Suprapubic skin (tissue), 4 donors: Measurements from ENCODE around the gene FXYD7. TPM values are rescaled to one million over a fixed set of nuclear protein-coding genes. Genes with fewer than 3 reads are reported as not detected.

Experiments used
- DNase-seq, 2 donors: peaks; one replicate each; pipeline ENCODE4 v3.0.0-alpha.2; 2019; ENCODE audit warnings: low spot score in 2 of 2
- H3K27ac ChIP-seq: fragments of 200-600 bp; sonication (generic); one replicate; pipeline ENCODE4 v1.5.1; 2019
- H3K27me3 ChIP-seq: fragments of 200-600 bp; sonication (generic); one replicate; pipeline ENCODE4 v1.5.1; 2019
- H3K36me3 ChIP-seq: fragments of 200-600 bp; sonication (generic); one replicate; pipeline ENCODE4 v1.5.1; 2019
- H3K4me1 ChIP-seq: fragments of 200-600 bp; sonication (generic); one replicate; pipeline ENCODE4 v1.5.1; 2019
- H3K4me3 ChIP-seq: fragments of 200-600 bp; sonication (generic); one replicate; pipeline ENCODE4 v1.5.1; 2019; ENCODE audit warnings: mild to moderate bottlenecking
- H3K9me3 ChIP-seq: fragments of 200-600 bp; sonication (generic); one replicate; pipeline ENCODE4 v1.5.1; 2019
- EP300 ChIP-seq: sonication (generic); formaldehyde crosslinking; IDR thresholded peaks from one replicate; pipeline ENCODE4 v1.6.1; 2017; ENCODE audit warnings: antibody characterized with exemption
- POLR2A ChIP-seq, 2 donors: fragments of 450-650 bp; IDR thresholded peaks; one replicate each; pipeline ENCODE4 v1.6.1; 2017; ENCODE audit warnings: antibody characterized with exemption in 2 of 2, mild to moderate bottlenecking in 2 of 2, moderate library complexity in 2 of 2
- POLR2AphosphoS5 ChIP-seq, 3 donors: sonication (generic); formaldehyde crosslinking; IDR thresholded peaks; one replicate each; pipeline ENCODE4 v1.6.1; 2017; ENCODE audit warnings: antibody characterized with exemption in 3 of 3
- WGBS: methylation state at CpG from one replicate; pipeline ENCODE4 v1.1.5; 2018; 5-methylcytosine and 5-hydroxymethylcytosine counted together
- total RNA-seq, 4 donors: library from RNA; depleted of rRNA; stranded (reverse); fragments of >200 nt; gene quantifications; one replicate each; pipeline ENCODE4 v1.1.0, GENCODE V29; 2016
- TF ChIP-seq, protein P1 (sequence below), 2 donors: fragments of 200-600 bp in 1 of 2; fragments of 450-650 bp in 1 of 2; sonication (generic) in 1 of 2; IDR thresholded peaks; one replicate each; pipeline ENCODE4 v1.5.1; 2016 to 2019; ENCODE audit warnings: antibody characterized with exemption in 2 of 2, mild to moderate bottlenecking in 1 of 2, moderate library complexity in 1 of 2

The FXYD7 gene
- total RNA-seq, 4 donors from 2014 or later: 2.2 TPM; not detected in 3

- TF ChIP-seq EP300 (no peak), POLR2A (IDR thresholded peaks at IDR 0.05) (no peak)
- TF ChIP-seq, protein P1, sequence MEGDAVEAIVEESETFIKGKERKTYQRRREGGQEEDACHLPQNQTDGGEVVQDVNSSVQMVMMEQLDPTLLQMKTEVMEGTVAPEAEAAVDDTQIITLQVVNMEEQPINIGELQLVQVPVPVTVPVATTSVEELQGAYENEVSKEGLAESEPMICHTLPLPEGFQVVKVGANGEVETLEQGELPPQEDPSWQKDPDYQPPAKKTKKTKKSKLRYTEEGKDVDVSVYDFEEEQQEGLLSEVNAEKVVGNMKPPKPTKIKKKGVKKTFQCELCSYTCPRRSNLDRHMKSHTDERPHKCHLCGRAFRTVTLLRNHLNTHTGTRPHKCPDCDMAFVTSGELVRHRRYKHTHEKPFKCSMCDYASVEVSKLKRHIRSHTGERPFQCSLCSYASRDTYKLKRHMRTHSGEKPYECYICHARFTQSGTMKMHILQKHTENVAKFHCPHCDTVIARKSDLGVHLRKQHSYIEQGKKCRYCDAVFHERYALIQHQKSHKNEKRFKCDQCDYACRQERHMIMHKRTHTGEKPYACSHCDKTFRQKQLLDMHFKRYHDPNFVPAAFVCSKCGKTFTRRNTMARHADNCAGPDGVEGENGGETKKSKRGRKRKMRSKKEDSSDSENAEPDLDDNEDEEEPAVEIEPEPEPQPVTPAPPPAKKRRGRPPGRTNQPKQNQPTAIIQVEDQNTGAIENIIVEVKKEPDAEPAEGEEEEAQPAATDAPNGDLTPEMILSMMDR (IDR thresholded peaks at IDR 0.05): no peak
- DNase-seq: no peak
- peak overlapping the region; percentile 57 for H3K4me3 ChIP-seq
- no peaks in the 10 kb centered on the region for H3K9me3 ChIP-seq
- peak overlapping the region; percentile 88 for H3K27ac ChIP-seq
- peaks cover 7% of the 10 kb centered on the region for H3K36me3 ChIP-seq
- H3K4me1 ChIP-seq: peaks cover 74% of the 10 kb centered on the region
- 54% methylated on average over 6 of the region's 13 CpGs for WGBS
- H3K27me3 ChIP-seq: no peaks in the 10 kb centered on the region
Measured at GRCh38 chr19:35118268-35119020, 24.6 kb upstream of the FXYD7 start.

DNA sequence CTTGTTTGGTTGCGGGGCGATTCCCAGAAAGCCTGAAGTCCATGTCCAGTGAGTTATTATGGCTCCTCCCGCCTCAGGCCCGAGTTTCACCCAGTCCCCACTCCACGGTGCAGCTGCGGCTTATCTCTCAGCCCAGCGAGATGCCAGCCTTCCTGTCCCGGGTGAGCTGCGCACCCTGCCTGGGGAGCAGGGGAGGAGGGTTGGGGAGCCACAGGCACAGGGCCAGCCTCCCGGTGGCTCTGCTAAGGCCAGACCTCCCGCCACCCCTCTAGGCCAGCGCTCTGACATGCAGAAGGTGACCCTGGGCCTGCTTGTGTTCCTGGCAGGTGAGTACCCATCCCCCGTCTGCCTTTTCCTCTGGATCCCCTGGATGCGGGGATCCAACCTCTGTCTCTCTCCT is 24.0 kb upstream of the FXYD7 start:
- peaks cover 7% of the 10 kb centered on the region for H3K36me3 ChIP-seq
- WGBS: 50% methylated on average over 7 of the region's 14 CpGs
- H3K9me3 ChIP-seq: no peaks in the 10 kb centered on the region
- H3K27me3 ChIP-seq: no peaks in the 10 kb centered on the region
- peak overlapping the region; percentile 49 for H3K27ac ChIP-seq
- peaks cover 74% of the 10 kb centered on the region for H3K4me1 ChIP-seq
- DNase-seq: no peak
- TF ChIP-seq POLR2A (IDR thresholded peaks at IDR 0.05): no peak
- TF ChIP-seq EP300: no peak
- TF ChIP-seq POLR2AphosphoS5 (IDR thresholded peaks at IDR 0.05): no peak
- H3K4me3 ChIP-seq: peak overlapping the region; percentile 57

GRCh38 chr19:35119578-35120155 is 23.4 kb upstream of the FXYD7 start:
- Histone ChIP-seq H3K27me3 (no peaks in the 10 kb centered on the region), H3K9me3 (no peaks in the 10 kb centered on the region), H3K27ac (peak overlapping the region; percentile 68), H3K4me1 (peaks cover 74% of the 10 kb centered on the region), H3K4me3 (peak overlapping the region; percentile 57), H3K36me3 (peaks cover 7% of the 10 kb centered on the region)
- 58% methylated on average over 9 of the region's 9 CpGs for WGBS
- DNase-seq: no peak
- TF ChIP-seq POLR2AphosphoS5 (IDR thresholded peaks at IDR 0.05) (no peak), EP300 (no peak), POLR2A (IDR thresholded peaks at IDR 0.05) (no peak)
- TF ChIP-seq, protein P1 (IDR thresholded peaks at IDR 0.05): no peak

- 49% methylated on average over 7 of the region's 7 CpGs for WGBS
- H3K4me3 ChIP-seq: peak overlapping the region; percentile 57
- DNase-seq: no peak
- H3K9me3 ChIP-seq: no peaks in the 10 kb centered on the region
- no peaks in the 10 kb centered on the region for H3K27me3 ChIP-seq
- peak overlapping the region; percentile 95 for H3K27ac ChIP-seq
- TF ChIP-seq POLR2AphosphoS5 (IDR thresholded peaks at IDR 0.05): no peak
- peaks cover 74% of the 10 kb centered on the region for H3K4me1 ChIP-seq
- H3K36me3 ChIP-seq: peaks cover 7% of the 10 kb centered on the region
Measured at GRCh38 chr19:35120492-35120891, 22.6 kb upstream of the FXYD7 start.

- H3K9me3 ChIP-seq: no peaks in the 10 kb centered on the region
- H3K4me3 ChIP-seq: peak overlapping the region; percentile 57
- H3K36me3 ChIP-seq: peaks cover 7% of the 10 kb centered on the region
- no peak for DNase-seq
- no peaks in the 10 kb centered on the region for H3K27me3 ChIP-seq
- TF ChIP-seq, protein P1 (IDR thresholded peaks at IDR 0.05): no peak
- TF ChIP-seq POLR2AphosphoS5 (IDR thresholded peaks at IDR 0.05) (no peak), EP300 (no peak), POLR2A (IDR thresholded peaks at IDR 0.05) (no peak)
- 71% methylated on average over 7 of the region's 7 CpGs for WGBS
- H3K27ac ChIP-seq: peak overlapping the region; percentile 95
- H3K4me1 ChIP-seq: peaks cover 75% of the 10 kb centered on the region
Measured at GRCh38 chr19:35120898-35121297, 22.2 kb upstream of the FXYD7 start.
